Left cardiac atrium (tissue), 4 donors: ENCODE results near the gene GRIN2A. TPM values are rescaled to one million over a fixed set of nuclear protein-coding genes. Genes with fewer than 3 reads are reported as not detected.
A peak's percentile ranks its signal among the peaks of the same experiment; 100 is the strongest.

Experiments
- ATAC-seq, 2 donors: fragments of 200-7000 bp; cut with Tn5 transposase; one replicate each; pipeline ENCODE4 v1.9.1; 2020; ENCODE audit warnings: mild to moderate bottlenecking in 2 of 2, moderate library complexity in 2 of 2
- DNase-seq: peaks from one replicate; pipeline ENCODE4 v3.0.0-alpha.2; 2020
- intact Hi-C, 2 donors: fragments of 100-400 bp; cut with DNase I; formaldehyde crosslinking; loops; one replicate each; pipeline versions ENCODE4 v1.14.1 to v1.15.1; 2022 to 2023
- total RNA-seq, 2 donors: library from RNA; stranded (reverse); fragmentation: NEBNext Ultra II Directional; extraction: Animal tissue kit (Norgen Biotek cat#: 25700); gene quantifications; one replicate each; pipeline ENCODE4 v1.2.1, GENCODE V29; 2021
- donor health status: DM: no; HTN: yes; CAD: no.
- donor health status: DM: no; HTN: yes; CAD: no; lungs with severe emphysema.
- donor health status: DM: yes; HTN: yes; CAD: no.
- donor health status: Dilated cardiomyopathy.

Gene GRIN2A
- total RNA-seq, 2 donors from 2014 or later: 2.0 to 6.5 TPM

- DNase-seq (no peak), ATAC-seq (no peak)
- intact Hi-C loops: no loop called here
Measured at GRCh38 chr16:9821970-9822369, 360.3 kb downstream of the GRIN2A start.

GRCh38 chr16:9821331-9821730, 360.9 kb downstream of the GRIN2A start:
- no peak for DNase-seq
- intact Hi-C loops: no loop called here
- ATAC-seq: no peak

GRCh38 chr16:9820476-9821246, 361.6 kb downstream of the GRIN2A start:
- ATAC-seq (no peak), DNase-seq (no peak)
- intact Hi-C loops: no loop called here

GRCh38 chr16:9818702-9819101, 363.5 kb downstream of the GRIN2A start:
- ATAC-seq (no peak), DNase-seq (no peak)
- intact Hi-C loops: no loop called here

GRCh38 chr16:9817586-9817985, 364.6 kb downstream of the GRIN2A start:
- intact Hi-C loops: no loop called here
- DNase-seq (no peak), ATAC-seq (no peak)

- ATAC-seq (no peak), DNase-seq (no peak)
- intact Hi-C loops: no loop called here
Measured at GRCh38 chr16:9816644-9817043, 365.6 kb downstream of the GRIN2A start.

- DNase-seq (no peak), ATAC-seq (no peak)
- intact Hi-C loops: no loop called here
Measured at GRCh38 chr16:9813665-9814064, 368.6 kb downstream of the GRIN2A start.

- ATAC-seq (no peak), DNase-seq (no peak)
- intact Hi-C loops: no loop called here
Measured at GRCh38 chr16:9808210-9808609, 374.0 kb downstream of the GRIN2A start.

GRCh38 chr16:9807302-9807701, 374.9 kb downstream of the GRIN2A start:
- intact Hi-C loops: no loop called here
- ATAC-seq (no peak), DNase-seq (no peak)

- intact Hi-C loops: no loop called here
- no peak for DNase-seq
- ATAC-seq: no peak
Measured at GRCh38 chr16:9805109-9805508, 377.1 kb downstream of the GRIN2A start.

- no peak for ATAC-seq
- intact Hi-C loops: no loop called here
Measured at GRCh38 chr16:9802160-9802559, 380.1 kb downstream of the GRIN2A start.

GRCh38 chr16:9801651-9802050, 380.6 kb downstream of the GRIN2A start:
- ATAC-seq: no peak
- no peak for DNase-seq
- intact Hi-C loops: no loop called here

More at GRCh38 chr16:9802160-9802559, 380.1 kb downstream of the GRIN2A start:
- DNase-seq: no peak

- DNase-seq: no peak
Measured at GRCh38 chr16:9800186-9800738, 382.0 kb downstream of the GRIN2A start.

GRCh38 chr16:9798952-9799580, 383.2 kb downstream of the GRIN2A start:
- intact Hi-C loops: loop anchor here in 1 of 2 donors (10.0 kb wide), 1 partner anchor 106 kb away; no protein-coding TSS in a partner anchor
- DNase-seq: no peak
- no peak for ATAC-seq

More at GRCh38 chr16:9800186-9800738, 382.0 kb downstream of the GRIN2A start:
- intact Hi-C loops: no loop called here
- no peak for ATAC-seq

- intact Hi-C loops: loop anchor here in 1 of 2 donors (10.0 kb wide), 1 partner anchor 106 kb away; no protein-coding TSS in a partner anchor
- ATAC-seq (peak; percentile 75 to 80), DNase-seq (no peak)
Measured at GRCh38 chr16:9798474-9798873, 383.8 kb downstream of the GRIN2A start.

- ATAC-seq (peak; percentile 77 to 91), DNase-seq (peak; percentile 54)
- intact Hi-C loops: loop anchor here in 1 of 2 donors (10.0 kb wide), 1 partner anchor 107 kb away; no protein-coding TSS in a partner anchor
Measured at GRCh38 chr16:9797306-9797705, 384.9 kb downstream of the GRIN2A start.

GRCh38 chr16:9793623-9794022, 388.6 kb downstream of the GRIN2A start:
- intact Hi-C loops: loop anchor here in 1 of 2 donors (10.0 kb wide), 1 partner anchor 111 kb away; no protein-coding TSS in a partner anchor
- DNase-seq: no peak
- no peak for ATAC-seq

- intact Hi-C loops: loop anchor here in 1 of 2 donors (10.0 kb wide), 1 partner anchor 113 kb away; no protein-coding TSS in a partner anchor
- ATAC-seq: no peak
- DNase-seq: no peak
Measured at GRCh38 chr16:9791556-9791955, 390.7 kb downstream of the GRIN2A start.

- DNase-seq (no peak), ATAC-seq (no peak)
- intact Hi-C loops: loop anchor here in 1 of 2 donors (10.0 kb wide), 1 partner anchor 115 kb away; no protein-coding TSS in a partner anchor
Measured at GRCh38 chr16:9790199-9790598, 392.0 kb downstream of the GRIN2A start.

- peak; percentile 34 for DNase-seq
- peak; percentile 89 to 93 for ATAC-seq
- intact Hi-C loops: no loop called here
Measured at GRCh38 chr16:9787717-9788116, 394.5 kb downstream of the GRIN2A start.
